HG03432 (cell line): ENCODE results near the gene UMPS.

Experiments used
- ATAC-seq: cut with Tn5 transposase; IDR thresholded peaks from one replicate; pipeline ENCODE4 v1.9.1; 2021; ENCODE audit warnings: mild to moderate bottlenecking, moderate library complexity; ENCODE audit not compliant: unreplicated experiment

The UMPS gene

GRCh38 chr3:124761935-124762660 lies 31.8 kb downstream of the UMPS start:
- ATAC-seq, result no peak

- ATAC-seq, result no peak
These were observed 32.4 kb downstream of the UMPS start for GRCh38 chr3:124762661-124763011.

- ATAC-seq, result no peak
These were observed 33.0 kb downstream of the UMPS start for GRCh38 chr3:124763206-124763605.

GRCh38 chr3:124763644-124764358 lies 33.5 kb downstream of the UMPS start:
- ATAC-seq, result no peak

GRCh38 chr3:124764746-124765145 lies 34.5 kb downstream of the UMPS start:
- ATAC-seq, result no peak

- ATAC-seq, result no peak
These were observed 35.1 kb downstream of the UMPS start for GRCh38 chr3:124765197-124765840.

- ATAC-seq, result no peak
These were observed 36.2 kb downstream of the UMPS start for GRCh38 chr3:124766113-124767095.

GRCh38 chr3:124767264-124767663 lies 37.0 kb downstream of the UMPS start:
- ATAC-seq, result no peak

- ATAC-seq, result no peak
These were observed 37.4 kb downstream of the UMPS start for GRCh38 chr3:124767691-124768090.

GRCh38 chr3:124768812-124769211 lies 38.6 kb downstream of the UMPS start:
- ATAC-seq, result peak; percentile 70

- ATAC-seq, result no peak
These were observed 39.2 kb downstream of the UMPS start for GRCh38 chr3:124769462-124769861.

- no peak for ATAC-seq
These were observed 40.3 kb downstream of the UMPS start for GRCh38 chr3:124770336-124771082.

- ATAC-seq, result no peak
These were observed 40.8 kb downstream of the UMPS start for GRCh38 chr3:124771083-124771445.

- ATAC-seq, result no peak
These were observed 42.0 kb downstream of the UMPS start for GRCh38 chr3:124772081-124772831.

- no peak for ATAC-seq
These were observed 43.4 kb downstream of the UMPS start for GRCh38 chr3:124773351-124774326.

- ATAC-seq, result no peak
These were observed 44.1 kb downstream of the UMPS start for GRCh38 chr3:124774327-124774718.

- no peak for ATAC-seq
These were observed 44.7 kb downstream of the UMPS start for GRCh38 chr3:124774841-124775402.

- ATAC-seq, result no peak
These were observed 45.6 kb downstream of the UMPS start for GRCh38 chr3:124775877-124776276.
